NCI-H2081 (cell line): ENCODE measurements around the gene DUS1L.
A peak's percentile ranks its signal among the peaks of the same experiment; 100 is the strongest.

Experiments
- DNase-seq, 2 experiments: peaks; one replicate each; lab custom pipeline; 2025; lab: John Stamatoyannopoulos, UW

The DUS1L gene

GRCh38 chr17:82023447-82024241, 42.0 kb downstream of the DUS1L start:
- DNase-seq: peak in 1 of 2 experiments; percentile 62

- peak; percentile 100 for DNase-seq
These were observed 42.6 kb downstream of the DUS1L start, which contains the start of gene LRRC45 for GRCh38 chr17:82022981-82023446. LRRC45 (plus strand) TSS chr17:82023305; CDS start chr17:82023644, 339 bp downstream.

- DNase-seq: no peak
These were observed 43.2 kb downstream of the DUS1L start, which contains the start of gene CENPX for GRCh38 chr17:82022310-82022980. CENPX (minus strand) TSS chr17:82022878; CDS start chr17:82022861, 17 bp downstream.

- peak in 1 of 2 experiments; percentile 31 for DNase-seq
These were observed 43.7 kb downstream of the DUS1L start for GRCh38 chr17:82021900-82022309.

GRCh38 chr17:82021107-82021899, 44.3 kb downstream of the DUS1L start:
- peak; percentile 60 to 69 for DNase-seq

GRCh38 chr17:82020572-82021106, 45.0 kb downstream of the DUS1L start:
- no peak for DNase-seq

- peak; percentile 44 to 48 for DNase-seq
These were observed 45.7 kb downstream of the DUS1L start for GRCh38 chr17:82019690-82020571.

- DNase-seq: peak; percentile 28 to 42
These were observed 46.5 kb downstream of the DUS1L start for GRCh38 chr17:82018989-82019689.

- peak; percentile 70 to 89 for DNase-seq
These were observed 47.2 kb downstream of the DUS1L start for GRCh38 chr17:82018152-82018988.

GRCh38 chr17:82017612-82018151, 47.9 kb downstream of the DUS1L start:
- DNase-seq: no peak

GRCh38 chr17:82016875-82017459, 48.6 kb downstream of the DUS1L start:
- DNase-seq: no peak

- DNase-seq: no peak
These were observed 49.3 kb downstream of the DUS1L start for GRCh38 chr17:82016061-82016874.

GRCh38 chr17:82015311-82015971, 50.2 kb downstream of the DUS1L start:
- no peak for DNase-seq

- DNase-seq: no peak
These were observed 50.7 kb downstream of the DUS1L start for GRCh38 chr17:82014971-82015310.

- DNase-seq: peak; percentile 43 to 55
These were observed 51.2 kb downstream of the DUS1L start for GRCh38 chr17:82014432-82014831.

GRCh38 chr17:82013772-82014321, 51.8 kb downstream of the DUS1L start:
- DNase-seq: no peak

GRCh38 chr17:82013341-82013740, 52.3 kb downstream of the DUS1L start:
- no peak for DNase-seq
